22Rv1 (cell line): Measurements from ENCODE around the gene UBAP2L.

Experiments
- CTCF ChIP-seq: fragments of 450-650 bp; IDR thresholded peaks from 2 replicates; pipeline ENCODE4 v1.5.1; 2017; ENCODE audit warnings: mild to moderate bottlenecking
- ZFX ChIP-seq: fragments of 450-650 bp; IDR thresholded peaks from 2 replicates; pipeline ENCODE4 v1.6.1; 2017; ENCODE audit warnings: antibody characterized with exemption, borderline replicate concordance

DNA sequence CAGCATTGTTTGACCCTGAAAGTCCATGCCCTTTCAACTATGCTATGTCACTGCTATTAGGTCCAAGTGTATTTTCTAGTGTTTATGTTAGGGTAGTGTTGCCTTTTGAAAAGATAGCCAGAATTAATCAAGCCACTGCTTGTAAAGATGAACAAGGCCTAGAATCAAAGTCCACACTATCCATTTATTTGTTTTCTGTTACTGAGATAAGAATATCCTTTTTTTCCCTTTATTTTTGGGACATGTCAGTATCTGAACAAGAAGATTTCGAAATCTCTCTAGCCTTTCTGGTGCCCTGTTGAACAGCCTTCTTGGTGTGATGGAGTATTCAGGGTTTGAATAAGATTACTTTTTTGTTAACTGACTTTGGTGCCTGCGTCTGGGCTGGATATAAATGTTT lies 16.7 kb downstream of the UBAP2L start:
- no peak for TF ChIP-seq CTCF
- no peak for TF ChIP-seq ZFX
